PC-3 (cell line): Measurements from ENCODE around the gene C3orf52. TPM values are rescaled to one million over a fixed set of nuclear protein-coding genes. Genes with fewer than 3 reads are reported as not detected.

Source experiments
- ATAC-seq: fragments of 200-7000 bp; cut with Tn5 transposase; 2 replicates; pipeline ENCODE4 v1.9.1; 2020; ENCODE audit warnings: mild to moderate bottlenecking, moderate library complexity
- BruUV-seq: library from RNA; stranded (reverse); fragments of 400-500 nt; replicated peaks from 2 replicates; lab custom pipeline; 2021; lab: Mats Ljungman, UMichigan
- CTCF ChIA-PET: fragments of 300-600 bp; sonication (Branson Sonifier 250); formaldehyde crosslinking; loops from one replicate; lab custom pipeline; 2022; ENCODE audit warnings: antibody characterized with exemption; lab: Charles Lee
- POLR2A ChIA-PET: fragments of 300-600 bp; sonication (Branson Sonifier 250); formaldehyde crosslinking; loops from one replicate; lab custom pipeline; 2022; ENCODE audit warnings: antibody characterized with exemption; ENCODE audit not compliant: unreplicated experiment; lab: Charles Lee
- DNase-seq: peaks from one replicate; pipeline ENCODE4 v3.0.0-alpha.2; 2015
- H2AFZ ChIP-seq: fragments of 300-600 bp; sonication (generic); 2 replicates; pipeline ENCODE4 v1.6.0; 2016; ENCODE audit warnings: antibody characterized with exemption, low read length
- H3F3A ChIP-seq: fragments of 300-600 bp; sonication (generic); one replicate; pipeline ENCODE4 v1.6.0; 2017; ENCODE audit warnings: antibody characterized with exemption, low read length, control low read depth, mild to moderate bottlenecking; ENCODE audit not compliant: unreplicated experiment
- H3K27ac ChIP-seq: fragments of 300-600 bp; sonication (generic); 2 replicates; pipeline ENCODE4 v1.5.1; 2016; ENCODE audit warnings: mild to moderate bottlenecking, low read length
- H3K27me3 ChIP-seq: fragments of 300-600 bp; sonication (generic); 2 replicates; pipeline ENCODE4 v1.6.1; 2016; ENCODE audit warnings: low read length, mixed read lengths
- H3K36me3 ChIP-seq: fragments of 300-600 bp; sonication (generic); 2 replicates; pipeline ENCODE4 v1.6.1; 2016; ENCODE audit warnings: low read depth, mixed run types, low read length, mixed read lengths
- H3K4me1 ChIP-seq: fragments of 300-600 bp; sonication (generic); 2 replicates; pipeline ENCODE4 v1.5.1; 2016; ENCODE audit warnings: low read length; ENCODE audit not compliant: insufficient read depth
- H3K4me2 ChIP-seq: fragments of 300-600 bp; sonication (generic); 2 replicates; pipeline ENCODE4 v1.6.0; 2016; ENCODE audit warnings: low read length
- H3K4me3 ChIP-seq: fragments of 300-600 bp; sonication (generic); 2 replicates; pipeline ENCODE4 v1.5.1; 2016; ENCODE audit warnings: mild to moderate bottlenecking, low read length, mixed read lengths
- H3K79me2 ChIP-seq: fragments of 300-600 bp; sonication (generic); 2 replicates; pipeline ENCODE4 v1.6.1; 2017; ENCODE audit warnings: low read length, mixed read lengths
- H3K9ac ChIP-seq: fragments of 300-600 bp; sonication (generic); 2 replicates; pipeline ENCODE4 v1.6.0; 2016; ENCODE audit warnings: mild to moderate bottlenecking, low read length
- H3K9me2 ChIP-seq: fragments of 300-600 bp; sonication (generic); replicated peaks from 2 replicates; pipeline ENCODE4 v1.6.1; 2016; ENCODE audit warnings: mixed run types, low read length, mixed read lengths
- H3K9me3 ChIP-seq: fragments of 300-600 bp; sonication (generic); 2 replicates; pipeline ENCODE4 v1.6.1; 2016; ENCODE audit warnings: low read length, mixed read lengths
- H4K20me1 ChIP-seq: fragments of 300-600 bp; sonication (generic); 2 replicates; pipeline ENCODE4 v1.6.1; 2016; ENCODE audit warnings: low read length, mixed read lengths
- CTCF ChIP-seq: fragments of 300-600 bp; sonication (generic); conservative IDR thresholded peaks from 2 replicates; pipeline ENCODE4 v1.5.1; 2017; ENCODE audit warnings: antibody characterized with exemption, low read depth, mild to moderate bottlenecking, low read length
- EZH2 ChIP-seq: fragments of 300-600 bp; sonication (generic); IDR thresholded peaks from one replicate; pipeline ENCODE4 v1.6.1; 2017; ENCODE audit warnings: antibody characterized with exemption, mild to moderate bottlenecking, low read length; ENCODE audit not compliant: unreplicated experiment
- EZH2phosphoT487 ChIP-seq: fragments of 300-600 bp; sonication (generic); IDR thresholded peaks from 2 replicates; pipeline ENCODE4 v1.6.1; 2018; ENCODE audit warnings: mild to moderate bottlenecking, antibody characterized with exemption, low read length, borderline replicate concordance
- intact Hi-C: fragments of 100-400 bp; cut with micrococcal nuclease; formaldehyde crosslinking; loops from 2 replicates; pipeline ENCODE4 v1.9.0; 2023
- total RNA-seq: library from RNA; depleted of rRNA; stranded (reverse); fragments of >200 nt; gene quantifications from 2 replicates; pipeline ENCODE4 v1.2.3, GENCODE V29; 2014

C3orf52 gene
- total RNA-seq, 1 experiment from 2014 or later = 16.7 TPM

- no TSS peak for BruUV-seq
- Histone ChIP-seq H4K20me1 (no peaks in the 10 kb centered on the region), H2AFZ (no peak overlapping the region), H3K27me3 (no peaks in the 10 kb centered on the region), H3K36me3 (no peaks in the 10 kb centered on the region), H3K79me2 (no peaks in the 10 kb centered on the region), H3K9me2 (no peaks in the 10 kb centered on the region), H3K4me3 (no peak overlapping the region), H3F3A (no peaks in the 10 kb centered on the region), H3K4me1 (peaks cover 11% of the 10 kb centered on the region), H3K9me3 (no peaks in the 10 kb centered on the region), H3K9ac (no peak overlapping the region), H3K27ac (no peak overlapping the region), H3K4me2 (no peak overlapping the region)
- no peak for DNase-seq
- intact Hi-C loops = loop anchor here (1.0 to 5.0 kb wide), 6 partner anchors 35 to 395 kb away; no protein-coding TSS in a partner anchor
- CTCF ChIA-PET = interaction anchor here (0.6 to 1.9 kb wide), 8 partner anchors 9 to 510 kb away, joined by 3 to 18 read pairs (median 4); partner anchors contain the start of gene SLC9C1
- no peak for ATAC-seq
- POLR2A ChIA-PET = no interaction called here
- no peak for TF ChIP-seq EZH2phosphoT487
- TF ChIP-seq EZH2 = no peak
- TF ChIP-seq CTCF = no peak
Measured at GRCh38 chr3:112137781-112138180, 51.6 kb downstream of the C3orf52 start.

- Histone ChIP-seq H3K27me3 (no peaks in the 10 kb centered on the region), H3K27ac (no peak overlapping the region), H3K4me1 (peaks cover 11% of the 10 kb centered on the region), H3K4me2 (no peak overlapping the region), H3K9me2 (no peaks in the 10 kb centered on the region), H4K20me1 (no peaks in the 10 kb centered on the region), H3K9me3 (no peaks in the 10 kb centered on the region), H3F3A (no peaks in the 10 kb centered on the region), H3K36me3 (no peaks in the 10 kb centered on the region), H3K79me2 (no peaks in the 10 kb centered on the region), H3K9ac (no peak overlapping the region), H3K4me3 (no peak overlapping the region), H2AFZ (no peak overlapping the region)
- ATAC-seq (no peak), DNase-seq (no peak)
- ChIA-PET CTCF (interaction anchor here (1.1 to 1.9 kb wide), 3 partner anchors 27 to 155 kb away, joined by 3 to 18 read pairs (median 17); partner anchors contain the start of gene SLC9C1), POLR2A (no interaction called here)
- intact Hi-C loops = loop anchor here (5.0 kb wide), 1 partner anchor 394 kb away; no protein-coding TSS in a partner anchor
- BruUV-seq = no TSS peak
- TF ChIP-seq CTCF = no peak
- TF ChIP-seq EZH2phosphoT487 = no peak
- TF ChIP-seq EZH2 = no peak
Measured at GRCh38 chr3:112138219-112138969, 52.2 kb downstream of the C3orf52 start.

- ChIA-PET POLR2A (no interaction called here), CTCF (no interaction called here)
- BruUV-seq = no TSS peak
Measured at GRCh38 chr3:112140584-112140983, 54.4 kb downstream of the C3orf52 start.

More at GRCh38 chr3:112140584-112140983, 54.4 kb downstream of the C3orf52 start:
- Histone ChIP-seq H3K27me3 (no peaks in the 10 kb centered on the region), H3K4me3 (no peak overlapping the region), H3K9me2 (no peaks in the 10 kb centered on the region), H3F3A (no peaks in the 10 kb centered on the region), H3K36me3 (no peaks in the 10 kb centered on the region), H3K27ac (no peak overlapping the region), H4K20me1 (no peaks in the 10 kb centered on the region), H3K4me2 (no peak overlapping the region), H3K79me2 (no peaks in the 10 kb centered on the region), H2AFZ (no peak overlapping the region), H3K9me3 (no peaks in the 10 kb centered on the region), H3K4me1 (no peaks in the 10 kb centered on the region), H3K9ac (no peak overlapping the region)
- TF ChIP-seq EZH2 (no peak), CTCF (no peak), EZH2phosphoT487 (no peak)
- ATAC-seq = no peak
- no peak for DNase-seq
- intact Hi-C loops = no loop called here
